ENCODE measurements around the gene USP40.

DNA sequence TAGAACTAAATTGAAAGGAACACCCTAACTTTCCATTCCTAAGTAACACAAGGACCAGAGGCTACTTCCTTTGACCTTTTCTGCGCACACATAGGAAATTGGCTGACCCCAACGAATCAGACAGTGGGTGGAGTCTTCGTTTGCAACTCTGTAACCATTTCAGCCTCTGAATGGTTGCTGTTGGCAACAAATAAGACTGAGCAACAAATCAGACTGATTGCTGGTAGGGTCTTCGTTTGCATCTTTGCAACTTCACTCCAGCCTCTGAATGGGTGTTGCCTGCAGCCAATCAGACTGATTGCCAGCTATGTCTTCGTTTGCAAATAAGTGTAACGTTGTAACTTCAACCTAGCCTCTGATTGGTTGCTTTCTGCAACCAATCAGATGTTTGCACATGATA, 34.6 kb downstream of the USP40 start:
- TF ChIP-seq CTCF (IDR thresholded peaks at IDR 0.05; ENCODE audit: low read depth, low read length) (no peak), EZH2phosphoT487 (IDR thresholded peaks at IDR 0.05; ENCODE audit: low read depth) (no peak)

All from OCI-LY3 (cell line).